Loucy (cell line): ENCODE results near the gene BCL2L12.

Experiments
- H2AFZ ChIP-seq: fragments of 200-600 bp; sonication (generic); 2 replicates; pipeline ENCODE4 v1.6.0; 2016; ENCODE audit warnings: antibody characterized with exemption, mild to moderate bottlenecking, low read length, moderate library complexity
- H3F3A ChIP-seq: fragments of 200-600 bp; 2 replicates; pipeline ENCODE4 v1.6.0; 2016; ENCODE audit warnings: antibody characterized with exemption, low read depth, mild to moderate bottlenecking
- H3K27me3 ChIP-seq: fragments of 200-600 bp; sonication (generic); 2 replicates; pipeline ENCODE4 v1.6.1; 2014; ENCODE audit warnings: low read length, mild to moderate bottlenecking; ENCODE audit not compliant: insufficient read depth, poor library complexity, severe bottlenecking
- H3K36me3 ChIP-seq: fragments of 200-600 bp; sonication (generic); 2 replicates; pipeline ENCODE4 v1.6.1; 2016; ENCODE audit warnings: low read length; ENCODE audit not compliant: insufficient read depth
- H3K4me1 ChIP-seq: fragments of 200-600 bp; sonication (generic); 2 replicates; pipeline ENCODE4 v1.5.1; 2014; ENCODE audit warnings: low read length, mild to moderate bottlenecking; ENCODE audit not compliant: insufficient read depth, poor library complexity, severe bottlenecking
- H3K4me2 ChIP-seq: fragments of 200-600 bp; sonication (generic); 2 replicates; pipeline ENCODE4 v1.6.0; 2014; ENCODE audit warnings: antibody characterized with exemption, low read length, low read depth, mild to moderate bottlenecking; ENCODE audit not compliant: poor library complexity, severe bottlenecking
- H3K4me3 ChIP-seq: fragments of 200-600 bp; sonication (generic); 2 replicates; pipeline ENCODE4 v1.5.1; 2014; ENCODE audit warnings: low read length, mild to moderate bottlenecking, mixed read lengths; ENCODE audit not compliant: poor library complexity, severe bottlenecking
- H3K79me2 ChIP-seq: fragments of 200-600 bp; sonication (generic); 2 replicates; pipeline ENCODE4 v1.6.1; 2014; ENCODE audit warnings: low read length; ENCODE audit not compliant: insufficient read depth
- H3K9ac ChIP-seq: fragments of 200-600 bp; sonication (generic); 2 replicates; pipeline ENCODE4 v1.6.0; 2014; ENCODE audit warnings: mild to moderate bottlenecking, low read depth, low read length, moderate library complexity; ENCODE audit not compliant: poor library complexity, severe bottlenecking
- H3K9me2 ChIP-seq: fragments of 200-600 bp; sonication (generic); replicated peaks from 2 replicates; pipeline ENCODE4 v1.6.1; 2016; ENCODE audit warnings: low read depth, low read length, mixed read lengths
- H3K9me3 ChIP-seq: fragments of 200-600 bp; sonication (generic); 2 replicates; pipeline ENCODE4 v1.6.1; 2014; ENCODE audit warnings: mild to moderate bottlenecking, antibody characterized with exemption, low read length, low read depth; ENCODE audit not compliant: insufficient read depth
- H4K20me1 ChIP-seq: fragments of 200-600 bp; sonication (generic); 2 replicates; pipeline ENCODE4 v1.6.0; 2014; ENCODE audit warnings: antibody characterized with exemption, low read length, mild to moderate bottlenecking; ENCODE audit not compliant: insufficient read depth, poor library complexity, severe bottlenecking
- CTCF ChIP-seq: fragments of 200-600 bp; sonication (generic); conservative IDR thresholded peaks from 2 replicates; pipeline ENCODE4 v1.5.1; 2014; ENCODE audit warnings: mild to moderate bottlenecking, antibody characterized with exemption, low read length
- EZH2phosphoT487 ChIP-seq: fragments of 200-600 bp; IDR thresholded peaks from 2 replicates; pipeline ENCODE4 v1.6.1; 2018; ENCODE audit warnings: antibody characterized with exemption, mild to moderate bottlenecking, moderate library complexity, borderline replicate concordance

Gene BCL2L12

DNA sequence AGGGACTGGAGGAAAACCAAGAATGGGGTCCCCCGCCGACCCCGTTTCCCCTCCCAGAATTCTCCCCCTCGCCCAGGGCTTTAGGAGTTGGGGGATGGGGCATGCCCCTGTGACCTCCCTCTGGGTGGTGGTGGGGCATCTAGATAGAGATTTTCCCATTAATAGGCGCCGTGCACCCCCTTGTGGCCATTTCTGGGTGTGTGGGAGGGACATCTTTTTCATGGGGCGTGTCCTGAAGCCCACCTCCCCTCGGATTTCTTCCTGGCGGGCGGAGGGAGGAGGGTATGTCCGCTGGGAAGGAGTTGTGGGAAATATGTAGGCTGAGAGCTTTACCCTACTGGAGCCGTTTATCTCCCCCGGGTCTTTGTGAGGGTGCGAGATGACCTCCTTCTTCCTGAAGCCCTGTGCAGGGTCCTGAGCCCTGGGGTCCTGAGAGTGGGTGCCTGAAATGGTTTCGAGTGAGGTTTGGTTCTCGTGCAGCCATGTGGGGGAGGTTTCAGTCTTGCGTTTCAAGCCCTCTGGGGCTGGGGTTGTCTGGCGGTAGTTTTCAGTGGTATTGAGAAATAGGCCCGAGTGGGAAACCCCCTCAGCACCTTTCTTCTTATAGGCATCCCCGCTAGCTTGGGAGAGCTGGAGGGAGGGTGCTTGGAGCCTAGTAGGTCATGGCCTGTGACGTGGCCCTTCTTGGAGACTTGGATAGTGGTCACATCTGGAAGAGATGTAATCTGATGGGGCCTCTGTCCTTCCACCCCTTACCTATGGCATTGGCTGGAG lies 12.4 kb downstream of the BCL2L12 start:
- Histone ChIP-seq H3K9ac (peak overlapping the region; percentile 94), H3K9me2 (no peaks in the 10 kb centered on the region), H2AFZ (no peak overlapping the region), H3K27me3 (peaks cover 4% of the 10 kb centered on the region), H3K4me3 (peak overlapping the region; percentile 99), H4K20me1 (peaks cover 46% of the 10 kb centered on the region), H3F3A (peaks cover 3% of the 10 kb centered on the region; the same call in 1 of the 2 replicates), H3K36me3 (peaks cover 20% of the 10 kb centered on the region; the same call in 1 of the 2 replicates), H3K4me1 (peaks cover 28% of the 10 kb centered on the region), H3K79me2 (peaks cover 50% of the 10 kb centered on the region), H3K9me3 (no peaks in the 10 kb centered on the region), H3K4me2 (peak overlapping the region; percentile 82)
- TF ChIP-seq EZH2phosphoT487 = no peak
- peak; percentile 79 for TF ChIP-seq CTCF

- Histone ChIP-seq H3K4me3 (peak overlapping the region; percentile 99), H3K9ac (no peak overlapping the region), H3K4me2 (peak overlapping the region; percentile 82), H3K9me2 (no peaks in the 10 kb centered on the region), H3K27me3 (peaks cover 4% of the 10 kb centered on the region), H3F3A (peaks cover 3% of the 10 kb centered on the region; the same call in 1 of the 2 replicates), H2AFZ (no peak overlapping the region), H3K4me1 (peaks cover 28% of the 10 kb centered on the region), H3K79me2 (peaks cover 50% of the 10 kb centered on the region), H3K9me3 (no peaks in the 10 kb centered on the region), H3K36me3 (peaks cover 29% of the 10 kb centered on the region; the same call in 1 of the 2 replicates), H4K20me1 (peaks cover 52% of the 10 kb centered on the region)
- TF ChIP-seq EZH2phosphoT487 (no peak), CTCF (no peak)
These were observed 13.4 kb downstream of the BCL2L12 start for GRCh38 chr19:49678985-49679770.

DNA sequence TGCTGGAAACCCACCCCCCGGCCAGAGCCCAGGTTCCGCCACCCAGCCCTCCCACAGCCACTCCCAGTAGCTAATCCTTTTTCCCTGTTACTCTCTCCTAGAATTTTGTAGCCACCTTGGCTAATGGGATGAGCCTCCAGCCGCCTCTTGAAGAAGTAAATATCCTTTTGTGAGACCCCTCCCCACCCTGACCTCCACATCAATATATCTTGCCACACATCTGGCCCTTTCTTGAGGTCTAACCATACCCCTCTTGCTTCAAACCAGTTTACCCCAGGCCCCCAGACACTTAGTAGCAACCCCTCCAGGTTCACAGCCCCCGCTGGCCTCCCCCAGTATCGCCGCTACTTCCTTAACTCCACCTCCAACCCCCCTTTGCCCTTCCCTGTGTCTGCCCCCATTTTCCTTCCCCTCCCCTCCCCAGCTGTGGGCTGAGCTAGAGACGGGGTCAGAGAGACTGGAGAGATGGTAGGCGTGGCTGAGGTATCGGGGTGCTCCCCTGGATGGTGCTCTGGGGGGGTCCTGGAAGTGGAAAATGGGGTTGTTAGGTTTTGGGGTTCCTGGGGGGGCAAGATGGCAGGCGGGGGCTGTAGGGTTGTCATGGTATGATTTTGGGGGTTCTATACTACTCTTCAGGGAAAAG lies 14.2 kb downstream of the BCL2L12 start:
- Histone ChIP-seq H2AFZ (no peak overlapping the region), H3K36me3 (peaks cover 34% of the 10 kb centered on the region; the same call in 1 of the 2 replicates), H3K9me3 (no peaks in the 10 kb centered on the region), H3F3A (peaks cover 1% of the 10 kb centered on the region; the same call in 1 of the 2 replicates), H3K27me3 (peaks cover 4% of the 10 kb centered on the region), H3K9ac (peak overlapping the region; percentile 43), H3K4me1 (peaks cover 28% of the 10 kb centered on the region), H3K4me2 (peak overlapping the region; percentile 82), H4K20me1 (peaks cover 53% of the 10 kb centered on the region), H3K9me2 (no peaks in the 10 kb centered on the region), H3K4me3 (peak overlapping the region; percentile 54), H3K79me2 (peaks cover 50% of the 10 kb centered on the region)
- TF ChIP-seq EZH2phosphoT487 (no peak), CTCF (no peak)
